OCI-LY7 (cell line): ENCODE results near the gene TP53I11.

Experiments used
- CTCF ChIP-seq: fragments of 200-600 bp; sonication (generic); conservative IDR thresholded peaks from 2 replicates; pipeline ENCODE4 v1.5.1; 2014; ENCODE audit warnings: mild to moderate bottlenecking, antibody characterized with exemption, low read length, moderate library complexity, mixed read lengths
- EZH2phosphoT487 ChIP-seq: fragments of 200-600 bp; sonication (generic); IDR thresholded peaks from 2 replicates; pipeline ENCODE4 v1.6.1; 2018; ENCODE audit warnings: low read depth, borderline replicate concordance, mild to moderate bottlenecking, mixed run types, antibody characterized with exemption, low read length, moderate library complexity, mixed read lengths

- no peak for TF ChIP-seq CTCF
- TF ChIP-seq EZH2phosphoT487, result no peak
Measured at GRCh38 chr11:44992181-44992582, 41.5 kb upstream of the TP53I11 start.
